Forelimb muscle (tissue), 1 donor: ENCODE results near the gene KCNJ14. TPM values are rescaled to one million over a fixed set of nuclear protein-coding genes. Genes with fewer than 3 reads are reported as not detected.

Source experiments
- DNase-seq: peaks from one replicate; pipeline ENCODE4 v3.0.0-alpha.2; 2013; ENCODE audit warnings: low read depth
- polyA plus RNA-seq: library from polyadenylated mRNA; unstranded; fragments of 120-200 nt; gene quantifications from one replicate; pipeline ENCODE4 v1.2.1, GENCODE V29; 2013; ENCODE audit not compliant: insufficient read length

The KCNJ14 gene
- polyA plus RNA-seq, 1 donor, result 0.81 TPM

- peak; percentile 56 for DNase-seq
These were observed 10.1 kb upstream of the KCNJ14 start for GRCh38 chr19:48445256-48445605.

DNA sequence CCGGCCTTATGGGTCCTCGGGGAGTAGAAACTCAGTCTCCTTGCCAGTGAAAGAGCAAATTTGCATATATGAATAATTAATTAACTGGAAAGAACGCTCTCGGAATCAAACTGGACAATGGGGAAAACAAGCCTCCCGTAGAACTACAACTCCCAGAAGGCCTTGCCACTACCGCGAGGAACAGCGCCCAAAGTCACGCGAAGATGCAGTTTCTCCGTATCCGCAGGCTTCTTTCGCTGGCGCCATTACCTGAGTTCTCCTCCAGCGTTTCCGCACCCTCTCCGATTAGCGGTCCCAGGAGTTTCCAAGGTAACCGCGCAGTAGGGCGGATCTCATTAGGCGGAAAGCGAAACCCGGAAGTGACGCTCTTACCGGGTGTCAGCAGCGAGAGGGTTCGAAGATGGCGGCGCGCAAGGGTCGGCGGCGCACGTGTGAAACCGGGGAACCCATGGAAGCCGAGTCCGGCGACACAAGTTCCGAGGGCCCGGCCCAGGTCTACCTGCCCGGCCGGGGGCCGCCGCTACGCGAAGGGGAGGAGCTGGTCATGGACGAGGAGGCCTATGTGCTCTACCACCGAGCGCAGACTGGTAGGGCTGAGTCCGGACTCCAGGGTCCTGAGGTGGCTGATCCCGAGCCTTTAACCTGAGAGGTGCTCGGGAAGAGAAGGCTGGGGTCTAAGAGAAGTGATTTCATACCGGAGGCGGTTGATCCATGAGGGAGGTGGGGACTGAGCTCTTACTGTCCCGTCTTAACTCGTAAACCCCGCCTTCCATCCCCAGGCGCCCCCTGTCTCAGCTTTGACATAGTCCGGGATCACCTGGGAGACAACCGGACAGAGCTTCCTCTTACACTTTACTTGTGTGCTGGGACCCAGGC, 9.5 kb upstream of the KCNJ14 start, which contains the start of gene GRWD1:
GRWD1 (plus strand) TSS at position 378 of the 876 bp plus-strand sequence; CDS start at position 401, 23 bp downstream.
- DNase-seq, result peak; percentile 90

DNA sequence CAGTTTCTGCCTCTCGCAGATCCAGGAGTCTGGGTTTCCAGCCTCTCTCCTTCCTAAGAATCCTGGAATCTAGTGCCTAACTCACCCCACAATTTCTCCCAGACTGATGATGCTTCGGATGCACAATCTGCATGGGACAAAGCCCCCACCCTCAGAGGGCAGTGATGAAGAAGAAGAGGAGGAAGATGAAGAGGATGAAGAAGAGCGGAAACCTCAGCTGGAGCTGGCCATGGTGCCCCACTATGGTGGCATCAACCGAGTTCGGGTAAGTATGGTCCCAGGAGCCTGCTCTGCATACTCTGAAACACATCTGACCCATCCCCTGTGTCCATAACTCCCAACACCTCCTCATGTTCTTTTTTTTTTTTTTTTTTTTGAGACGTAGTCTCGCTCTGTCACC, 8.8 kb upstream of the KCNJ14 start:
- DNase-seq, result no peak

- no peak for DNase-seq
These were observed 6.8 kb upstream of the KCNJ14 start for GRCh38 chr19:48448563-48448962.

DNA sequence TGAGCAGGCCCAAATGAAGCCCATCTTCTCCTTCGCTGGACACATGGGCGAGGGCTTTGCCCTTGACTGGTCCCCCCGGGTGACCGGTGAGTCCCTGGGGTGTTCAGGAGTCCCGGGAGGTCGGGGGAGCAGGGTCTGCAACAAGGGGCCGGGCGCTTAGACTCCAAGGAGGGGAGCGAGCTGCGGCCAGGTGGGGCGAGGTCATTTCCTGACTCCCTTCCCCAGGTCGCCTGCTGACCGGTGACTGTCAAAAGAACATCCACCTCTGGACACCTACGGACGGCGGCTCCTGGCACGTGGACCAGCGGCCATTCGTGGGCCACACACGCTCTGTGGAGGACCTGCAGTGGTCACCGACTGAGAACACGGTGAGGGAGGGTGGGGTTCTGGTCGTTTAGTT, 4.9 kb upstream of the KCNJ14 start:
- DNase-seq, result no peak

DNA sequence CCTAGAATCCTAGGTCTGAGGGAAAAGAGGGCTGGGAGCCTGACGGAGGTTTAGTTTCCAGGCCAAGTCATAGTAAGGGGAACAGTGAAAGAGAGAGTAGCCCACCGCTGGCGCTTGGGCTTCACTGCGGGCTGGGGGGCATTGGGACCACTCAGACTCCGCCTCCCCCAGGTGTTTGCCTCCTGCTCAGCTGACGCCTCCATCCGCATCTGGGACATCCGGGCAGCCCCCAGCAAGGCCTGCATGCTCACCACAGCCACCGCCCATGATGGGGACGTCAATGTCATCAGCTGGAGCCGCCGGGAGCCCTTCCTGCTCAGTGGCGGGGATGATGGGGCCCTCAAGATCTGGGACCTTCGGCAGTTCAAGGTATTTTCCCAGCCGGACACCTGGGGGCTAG, 4.5 kb upstream of the KCNJ14 start:
- no peak for DNase-seq

DNA sequence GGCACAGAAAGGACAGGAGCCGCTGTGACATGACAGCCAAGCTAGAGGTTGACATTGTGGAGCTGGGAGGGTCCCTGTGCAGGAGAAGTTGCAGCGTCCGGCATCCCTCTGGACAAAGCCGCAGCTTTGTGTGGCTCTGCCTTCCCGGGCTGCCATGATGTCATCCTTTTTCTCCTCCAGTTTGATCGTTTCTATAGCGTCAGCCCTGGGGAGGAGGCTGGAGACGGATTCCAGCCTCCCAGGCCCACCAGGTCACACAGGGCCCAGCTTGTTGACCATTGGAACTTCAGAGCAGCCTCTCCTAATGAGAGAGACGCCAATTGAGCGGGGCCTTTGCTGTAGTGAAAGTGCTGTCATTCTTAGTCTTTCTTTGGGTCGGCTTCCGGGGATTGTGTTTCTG, 3.8 kb upstream of the KCNJ14 start:
- no peak for DNase-seq

DNA sequence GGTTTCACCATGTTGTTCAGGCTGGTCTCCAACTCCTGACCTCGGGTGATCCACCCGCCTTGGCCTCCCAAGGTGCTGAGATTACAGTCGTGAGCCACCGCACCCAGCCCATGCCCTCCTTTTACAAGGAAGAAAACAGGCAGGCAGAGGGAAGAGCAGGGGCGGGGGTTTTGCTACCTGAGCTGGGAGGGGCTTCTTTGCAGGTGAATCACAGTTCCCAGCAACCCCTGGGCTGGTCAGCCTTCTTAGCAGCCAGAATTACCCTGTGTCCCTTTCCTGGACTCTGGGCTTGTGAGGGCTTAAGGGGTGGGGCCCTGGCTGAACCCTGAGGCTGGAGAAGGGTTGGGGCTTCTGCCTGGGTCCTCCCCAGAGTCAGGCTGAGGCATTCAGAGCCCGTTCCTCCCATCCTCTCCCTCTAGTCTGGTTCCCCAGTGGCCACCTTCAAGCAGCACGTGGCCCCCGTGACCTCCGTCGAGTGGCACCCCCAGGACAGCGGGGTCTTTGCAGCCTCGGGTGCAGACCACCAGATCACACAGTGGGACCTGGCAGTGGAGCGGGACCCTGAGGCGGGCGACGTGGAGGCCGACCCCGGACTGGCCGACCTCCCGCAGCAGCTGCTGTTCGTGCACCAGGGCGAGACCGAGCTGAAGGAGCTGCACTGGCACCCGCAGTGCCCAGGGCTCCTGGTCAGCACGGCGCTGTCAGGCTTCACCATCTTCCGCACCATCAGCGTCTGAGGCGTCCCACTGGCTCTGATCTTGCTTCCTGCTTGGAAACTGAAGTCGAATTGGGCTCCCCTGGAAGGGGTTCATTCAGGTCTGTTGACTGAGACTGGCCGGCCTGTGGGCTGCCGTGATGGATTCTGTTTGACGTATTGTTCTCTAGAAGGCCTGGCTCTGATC, 2.8 kb upstream of the KCNJ14 start:
- no peak for DNase-seq

DNA sequence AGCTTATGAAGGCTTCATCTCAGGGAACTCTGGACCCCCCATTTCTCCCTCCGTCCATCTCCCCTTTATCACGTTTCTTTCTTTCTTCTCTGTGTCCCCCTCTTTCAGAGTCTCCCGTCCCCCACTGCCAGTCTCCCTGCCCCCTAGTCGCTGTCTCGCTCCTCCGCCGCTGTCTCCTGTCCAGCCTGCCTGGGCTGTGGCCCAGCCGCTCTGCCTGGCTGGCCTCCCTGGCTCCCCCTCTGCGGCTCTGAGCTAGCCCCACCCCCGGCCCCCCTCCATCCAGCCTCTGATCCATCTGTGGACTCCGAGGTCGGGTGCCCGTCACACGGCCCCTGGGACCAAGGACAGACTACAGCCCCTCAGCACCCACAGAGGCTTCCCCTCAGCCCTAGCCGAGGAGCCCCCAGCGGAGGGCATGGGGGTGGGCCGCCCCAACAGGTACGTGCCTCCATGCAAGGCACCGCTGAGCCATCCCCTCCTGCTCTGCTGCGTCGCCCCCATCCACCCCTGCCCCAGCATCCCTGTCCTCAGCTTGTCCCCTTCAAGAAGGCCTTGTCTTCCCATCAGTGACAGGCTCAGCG, 1.1 kb upstream of the KCNJ14 start:
- DNase-seq, result no peak

GRCh38 chr19:48455908-48456562, 661 bp downstream of the KCNJ14 start:
- no peak for DNase-seq

DNA sequence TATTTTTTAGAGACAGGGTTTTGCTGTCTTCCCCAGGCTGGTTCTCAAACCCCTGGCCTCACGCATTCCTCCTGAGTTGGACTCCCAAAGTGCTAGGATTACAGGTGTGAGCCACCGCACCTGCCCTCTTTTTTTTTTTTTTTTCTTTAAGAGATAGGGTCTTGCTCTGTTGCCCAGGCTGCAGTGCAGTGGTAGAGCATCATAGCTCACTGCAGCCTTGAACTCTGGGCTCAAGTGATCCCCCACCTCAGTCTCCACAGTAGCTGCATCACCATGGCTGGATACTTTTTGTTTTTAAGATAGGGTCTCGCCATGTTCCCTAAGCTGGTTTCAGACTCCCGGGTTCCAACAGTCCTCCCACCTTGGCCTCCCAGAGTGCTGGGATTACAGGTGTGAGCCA, 1.5 kb downstream of the KCNJ14 start:
- DNase-seq, result no peak

DNA sequence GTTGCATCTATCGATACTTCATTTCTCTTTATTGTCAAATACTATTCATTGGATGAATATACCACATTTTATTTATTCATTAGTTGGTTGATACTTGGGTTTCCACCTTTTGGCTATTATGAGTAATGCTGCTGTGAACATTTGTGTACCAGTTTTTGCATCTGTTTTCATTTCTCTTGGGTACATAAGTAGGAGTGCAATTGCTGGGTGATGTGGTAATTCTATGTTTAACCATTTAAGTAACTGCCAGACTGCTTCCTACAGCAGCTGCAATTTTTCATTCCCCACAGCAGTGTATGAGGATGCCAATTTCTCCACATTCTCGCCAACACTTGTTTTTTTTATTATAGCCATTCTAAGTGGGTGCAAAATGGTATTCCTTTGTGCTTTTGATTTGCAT, 2.6 kb downstream of the KCNJ14 start:
- DNase-seq, result no peak

GRCh38 chr19:48461651-48461981, 6.2 kb downstream of the KCNJ14 start:
- DNase-seq, result no peak

- DNase-seq, result no peak
These were observed 6.7 kb downstream of the KCNJ14 start for GRCh38 chr19:48461982-48462655.

GRCh38 chr19:48465215-48465614, 9.8 kb downstream of the KCNJ14 start:
- DNase-seq, result no peak

GRCh38 chr19:48466561-48467325, 11.4 kb downstream of the KCNJ14 start:
- no peak for DNase-seq

GRCh38 chr19:48468772-48469288, 13.5 kb downstream of the KCNJ14 start:
- peak; percentile 98 for DNase-seq

GRCh38 chr19:48469289-48469881, 14.0 kb downstream of the KCNJ14 start, which contains the start of gene CYTH2:
Gene CYTH2, plus strand, starts transcription at chr19:48469369. Its CDS starts 139 bp downstream, at chr19:48469508.
- DNase-seq, result no peak

- DNase-seq, result no peak
These were observed 14.7 kb downstream of the KCNJ14 start for GRCh38 chr19:48469934-48470680.
